Esophagus muscularis mucosa (tissue), 4 donors: ENCODE results near the gene RALGPS2. TPM values are rescaled to one million over a fixed set of nuclear protein-coding genes. Genes with fewer than 3 reads are reported as not detected.
A peak's percentile ranks its signal among the peaks of the same experiment; 100 is the strongest.
"Not testable (repeated sequence)": the region's sequence is repeated elsewhere in the genome, so short reads cannot be mapped to it uniquely, and the experiment has no call there.

ENCODE experiments used
- DNase-seq: peaks from one replicate; pipeline ENCODE4 v3.0.0-alpha.2; 2017; ENCODE audit errors: extremely low spot score
- H3K27ac ChIP-seq, 4 donors: fragments of 200-600 bp; sonication (generic); replicated peaks in 1 of 4; 1 replicate in 3 of 4; 2 replicates in 1 of 4; pipeline ENCODE4 v1.5.1; 2016 to 2019; ENCODE audit warnings: mild to moderate bottlenecking in 1 of 4
- H3K27me3 ChIP-seq, 4 donors: fragments of 200-600 bp; sonication (generic); one replicate each; pipeline versions ENCODE4 v1.5.1 to v1.6.0; 2016 to 2019
- H3K36me3 ChIP-seq, 4 donors: fragments of 200-600 bp; sonication (generic); one replicate each; pipeline ENCODE4 v1.5.1; 2016 to 2019
- H3K4me1 ChIP-seq, 4 donors: fragments of 200-600 bp; sonication (generic); one replicate each; pipeline ENCODE4 v1.5.1; 2016 to 2019
- H3K4me3 ChIP-seq, 4 donors: fragments of 200-600 bp; sonication (generic); 1 replicate in 2 of 4; 2 replicates in 2 of 4; pipeline ENCODE4 v1.5.1; 2016 to 2019; ENCODE audit warnings: mild to moderate bottlenecking in 4 of 4, moderate library complexity in 1 of 4
- H3K9me3 ChIP-seq, 4 donors: fragments of 200-600 bp; sonication (generic); 1 replicate in 3 of 4; 2 replicates in 1 of 4; pipeline ENCODE4 v1.5.1; 2016 to 2019
- EP300 ChIP-seq: sonication (generic); formaldehyde crosslinking; IDR thresholded peaks from one replicate; pipeline ENCODE4 v1.6.1; 2017; ENCODE audit warnings: antibody characterized with exemption
- POLR2A ChIP-seq: fragments of 450-650 bp; IDR thresholded peaks from one replicate; pipeline ENCODE4 v1.6.1; 2017; ENCODE audit warnings: antibody characterized with exemption, moderate library complexity, mild to moderate bottlenecking, low read depth
- POLR2AphosphoS5 ChIP-seq, 2 donors: sonication (generic); formaldehyde crosslinking; IDR thresholded peaks; one replicate each; pipeline ENCODE4 v1.6.1; 2017; ENCODE audit warnings: antibody characterized with exemption in 2 of 2
- WGBS: methylation state at CpG from one replicate; pipeline ENCODE4 v1.1.5; 2018; 5-methylcytosine and 5-hydroxymethylcytosine counted together
- intact Hi-C: fragments of 100-400 bp; cut with DNase I; formaldehyde crosslinking; loops from one replicate; pipeline ENCODE4 v1.15.1; 2023
- total RNA-seq, 4 donors: library from RNA; depleted of rRNA; stranded (reverse); fragments of >200 nt; gene quantifications; one replicate each; pipeline versions ENCODE4 v1.1.0 to v1.2.1, GENCODE V29; 2016
- TF ChIP-seq, protein P1 (sequence below), 3 experiments: fragments of 200-600 bp in 2 of 3; fragments of 450-650 bp in 1 of 3; sonication (generic) in 2 of 3; IDR thresholded peaks; one replicate each; pipeline ENCODE4 v1.5.1; 2017 to 2019; ENCODE audit warnings: antibody characterized with exemption in 3 of 3, mild to moderate bottlenecking in 2 of 3, moderate library complexity in 1 of 3

Gene RALGPS2
- total RNA-seq, 4 donors from 2014 or later, result 9.3 to 22.8 (median 17.3) TPM

DNA sequence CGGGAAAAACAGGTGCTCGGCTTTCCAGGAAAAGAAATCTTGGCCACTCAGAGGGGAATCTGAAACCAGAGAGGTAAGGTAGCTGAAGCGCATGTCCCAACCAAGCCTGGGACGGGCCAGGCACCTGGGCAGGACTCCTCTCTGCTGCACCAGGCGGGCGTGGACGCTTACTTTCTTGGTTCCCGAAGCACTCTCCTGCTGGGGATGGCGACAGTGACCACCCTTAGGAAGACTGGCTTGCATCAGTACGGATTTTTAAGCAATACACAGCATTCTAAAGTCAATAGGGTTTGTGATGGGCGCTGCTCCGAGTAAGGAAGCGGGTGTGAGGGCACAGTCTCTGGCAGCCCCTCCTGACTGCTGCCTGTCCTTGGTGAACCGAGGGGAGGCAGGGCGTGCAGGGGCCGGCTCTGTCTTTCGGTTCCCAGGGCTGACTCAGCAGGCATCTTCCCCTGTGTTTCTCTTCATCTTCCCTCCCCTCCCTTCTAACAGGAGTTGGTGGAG lies 220.8 kb downstream of the RALGPS2 start:
- H3K9me3 ChIP-seq, result no peaks in the 10 kb centered on the region
- peak overlapping the region in 1 of 4 donors; percentile 1 for H3K27ac ChIP-seq
- no peak overlapping the region for H3K4me3 ChIP-seq
- no peaks in the 10 kb centered on the region for H3K36me3 ChIP-seq
- DNase-seq, result peak; percentile 79
- 76% methylated on average over 16 of the region's 17 CpGs for WGBS
- no peaks in the 10 kb centered on the region for H3K27me3 ChIP-seq
- H3K4me1 ChIP-seq, result peaks cover 0 to 58% (median 55%) of the 10 kb centered on the region in 4 donors
- intact Hi-C loops, result no loop called here
- TF ChIP-seq, protein P1, sequence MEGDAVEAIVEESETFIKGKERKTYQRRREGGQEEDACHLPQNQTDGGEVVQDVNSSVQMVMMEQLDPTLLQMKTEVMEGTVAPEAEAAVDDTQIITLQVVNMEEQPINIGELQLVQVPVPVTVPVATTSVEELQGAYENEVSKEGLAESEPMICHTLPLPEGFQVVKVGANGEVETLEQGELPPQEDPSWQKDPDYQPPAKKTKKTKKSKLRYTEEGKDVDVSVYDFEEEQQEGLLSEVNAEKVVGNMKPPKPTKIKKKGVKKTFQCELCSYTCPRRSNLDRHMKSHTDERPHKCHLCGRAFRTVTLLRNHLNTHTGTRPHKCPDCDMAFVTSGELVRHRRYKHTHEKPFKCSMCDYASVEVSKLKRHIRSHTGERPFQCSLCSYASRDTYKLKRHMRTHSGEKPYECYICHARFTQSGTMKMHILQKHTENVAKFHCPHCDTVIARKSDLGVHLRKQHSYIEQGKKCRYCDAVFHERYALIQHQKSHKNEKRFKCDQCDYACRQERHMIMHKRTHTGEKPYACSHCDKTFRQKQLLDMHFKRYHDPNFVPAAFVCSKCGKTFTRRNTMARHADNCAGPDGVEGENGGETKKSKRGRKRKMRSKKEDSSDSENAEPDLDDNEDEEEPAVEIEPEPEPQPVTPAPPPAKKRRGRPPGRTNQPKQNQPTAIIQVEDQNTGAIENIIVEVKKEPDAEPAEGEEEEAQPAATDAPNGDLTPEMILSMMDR (IDR thresholded peaks at IDR 0.05), result no peak
- no peak for TF ChIP-seq EP300
- no peak for TF ChIP-seq POLR2AphosphoS5 (IDR thresholded peaks at IDR 0.05)
- TF ChIP-seq POLR2A, result no peak

DNA sequence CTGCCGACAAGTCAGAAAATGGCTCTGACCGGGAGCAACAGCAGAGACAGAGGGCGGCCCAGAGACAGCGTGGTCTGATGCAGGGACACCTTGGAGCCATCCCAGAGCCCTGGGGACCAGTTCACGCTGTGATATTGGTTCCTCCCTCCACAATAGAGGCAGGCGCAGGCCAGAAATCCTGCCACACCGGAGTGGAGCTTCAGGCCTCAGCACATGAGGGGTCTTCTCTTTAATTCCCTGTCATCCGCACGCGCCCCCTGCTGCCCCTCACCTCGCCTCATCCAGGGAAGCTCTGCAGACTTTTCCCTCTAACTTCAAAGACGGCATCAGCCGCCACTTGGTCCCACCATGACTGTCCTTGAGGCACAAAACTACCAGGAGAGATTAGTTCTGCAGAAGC lies 221.4 kb downstream of the RALGPS2 start:
- H3K4me3 ChIP-seq, result no peak overlapping the region
- no peak for TF ChIP-seq POLR2A
- no peak for TF ChIP-seq EP300
- TF ChIP-seq, protein P1 (IDR thresholded peaks at IDR 0.05), result no peak
- no peak for TF ChIP-seq POLR2AphosphoS5 (IDR thresholded peaks at IDR 0.05)
- H3K9me3 ChIP-seq, result no peaks in the 10 kb centered on the region
- H3K4me1 ChIP-seq, result peaks cover 2 to 61% (median 57%) of the 10 kb centered on the region in 4 donors
- 98% methylated on average over 13 of the region's 13 CpGs for WGBS
- H3K27me3 ChIP-seq, result no peaks in the 10 kb centered on the region
- H3K27ac ChIP-seq, result no peak overlapping the region
- intact Hi-C loops, result no loop called here
- H3K36me3 ChIP-seq, result no peaks in the 10 kb centered on the region
- DNase-seq, result no peak

DNA sequence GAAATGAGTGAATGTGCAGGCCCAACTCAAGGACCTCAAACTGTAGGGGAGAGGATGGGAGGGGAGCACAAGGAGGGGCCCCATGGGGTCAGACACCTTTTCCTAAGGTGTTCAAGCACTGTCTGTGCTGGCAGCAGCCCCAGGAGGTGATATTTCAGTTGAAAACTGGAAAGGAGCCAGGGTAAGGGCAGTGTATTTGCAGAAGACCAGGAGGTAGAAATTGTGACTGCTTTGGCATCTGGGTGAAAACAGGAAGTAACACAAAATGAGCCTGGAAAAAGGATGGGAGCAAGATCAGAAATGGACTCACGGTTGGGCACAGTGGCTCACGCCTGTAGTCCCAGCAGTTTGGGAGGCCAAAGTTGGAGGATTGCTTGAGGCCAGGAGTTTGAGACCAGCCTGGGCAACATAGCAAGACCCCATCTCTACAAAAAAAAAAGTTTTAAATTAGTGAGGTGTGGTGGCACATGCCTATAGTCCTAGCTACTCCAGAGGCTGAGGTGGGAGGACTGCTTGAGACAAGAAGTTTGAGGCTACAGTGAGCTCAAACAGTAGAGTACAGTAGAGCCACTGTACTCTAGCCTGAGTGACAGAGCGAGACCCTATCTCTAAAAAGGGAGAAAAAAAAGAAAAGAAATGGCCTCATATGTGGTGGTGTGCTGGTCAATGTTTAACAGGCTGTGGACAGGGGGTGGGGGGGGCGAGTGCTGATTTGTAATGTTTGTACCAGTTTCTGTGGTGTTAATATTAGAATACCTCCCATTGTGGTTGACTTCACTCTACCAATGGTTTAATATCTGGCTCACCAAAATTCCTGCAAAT lies 222.0 kb downstream of the RALGPS2 start:
- intact Hi-C loops, result no loop called here
- DNase-seq, result no peak
- Histone ChIP-seq H3K4me3 (no peak overlapping the region), H3K9me3 (no peaks in the 10 kb centered on the region), H3K27ac (no peak overlapping the region), H3K4me1 (peaks cover 4 to 64% (median 57%) of the 10 kb centered on the region in 4 donors), H3K27me3 (no peaks in the 10 kb centered on the region), H3K36me3 (no peaks in the 10 kb centered on the region)
- WGBS, result 91% methylated on average over 4 of the region's 4 CpGs
- no peak for TF ChIP-seq EP300
- TF ChIP-seq POLR2A, result no peak
- TF ChIP-seq POLR2AphosphoS5 (IDR thresholded peaks at IDR 0.05), result no peak

DNA sequence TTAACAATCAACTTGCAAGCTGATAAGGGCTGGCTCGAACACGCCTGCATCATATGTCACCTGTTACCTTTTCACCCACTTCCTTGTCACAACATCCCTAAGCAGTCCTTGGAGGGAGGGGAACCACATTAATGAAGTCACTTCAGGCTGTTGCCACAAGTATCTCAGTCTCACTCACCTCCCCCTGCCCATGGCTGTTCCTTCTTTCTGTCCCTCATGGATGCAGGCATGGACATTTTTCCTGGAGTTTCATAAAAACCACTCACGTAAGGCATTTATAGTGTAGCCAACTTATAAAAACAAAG lies 222.6 kb downstream of the RALGPS2 start:
- 95% methylated on average over 3 of the region's 3 CpGs for WGBS
- no peaks in the 10 kb centered on the region for H3K9me3 ChIP-seq
- peaks cover 4 to 64% (median 58%) of the 10 kb centered on the region in 4 donors for H3K4me1 ChIP-seq

DNA sequence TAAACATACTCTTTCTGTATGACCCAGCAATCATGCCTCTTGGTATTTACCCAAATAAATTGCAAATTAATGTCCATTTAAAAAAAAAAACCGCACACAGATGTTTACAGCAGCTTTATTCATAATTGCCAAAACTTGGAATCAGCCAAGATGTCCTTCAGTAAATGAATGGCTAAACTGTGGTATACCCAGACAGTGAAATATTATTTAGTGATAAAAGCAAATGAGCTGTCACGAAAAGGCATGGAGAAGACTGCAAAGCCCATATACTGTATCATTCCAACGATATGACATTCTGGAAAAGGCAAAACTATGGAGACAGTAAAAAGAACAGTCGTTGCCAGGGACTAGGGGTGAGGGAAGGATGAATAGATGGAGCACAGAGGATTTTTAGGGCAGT lies 223.6 kb downstream of the RALGPS2 start:
- no peaks in the 10 kb centered on the region for H3K27me3 ChIP-seq
- 57% methylated on average over 4 of the region's 4 CpGs for WGBS
- no peaks in the 10 kb centered on the region for H3K9me3 ChIP-seq
- no peak for DNase-seq
- intact Hi-C loops, result no loop called here
- no peak overlapping the region for H3K27ac ChIP-seq
- H3K4me3 ChIP-seq, result no peak overlapping the region
- TF ChIP-seq, protein P1 (IDR thresholded peaks at IDR 0.05), result no peak
- TF ChIP-seq POLR2A (no peak), EP300 (no peak), POLR2AphosphoS5 (IDR thresholded peaks at IDR 0.05) (no peak)
- no peaks in the 10 kb centered on the region for H3K36me3 ChIP-seq
- peaks cover 10 to 65% (median 63%) of the 10 kb centered on the region in 4 donors for H3K4me1 ChIP-seq

More for the DNA sequence above, 222.6 kb downstream of the RALGPS2 start:
- Histone ChIP-seq H3K36me3 (no peaks in the 10 kb centered on the region), H3K27ac (no peak overlapping the region), H3K27me3 (no peaks in the 10 kb centered on the region), H3K4me3 (no peak overlapping the region)
- no peak for DNase-seq
- intact Hi-C loops, result no loop called here
- no peak for TF ChIP-seq POLR2A
- no peak for TF ChIP-seq POLR2AphosphoS5 (IDR thresholded peaks at IDR 0.05)
- no peak for TF ChIP-seq EP300
- TF ChIP-seq, protein P1 (IDR thresholded peaks at IDR 0.05), result no peak

DNA sequence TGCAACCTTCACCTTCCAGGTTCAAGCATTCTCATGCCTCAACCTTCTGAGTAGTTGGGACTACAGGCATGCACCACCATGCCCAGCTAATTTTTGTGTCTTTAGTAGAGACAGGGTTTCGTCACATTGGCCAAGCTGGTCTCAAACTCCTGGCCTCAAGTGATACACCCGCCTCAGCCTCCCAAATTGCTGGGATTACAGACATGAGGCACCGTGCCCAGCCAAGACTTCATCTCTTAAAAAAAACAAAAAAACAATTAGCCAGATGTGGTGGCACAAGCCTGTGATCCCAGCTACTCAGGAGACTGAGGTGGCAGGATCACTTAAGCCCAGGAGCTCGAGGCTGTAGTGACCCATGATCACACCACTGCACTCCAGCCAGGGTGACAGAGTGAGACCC lies 224.8 kb downstream of the RALGPS2 start:
- DNase-seq, H3K9me3 ChIP-seq, intact Hi-C loops, H3K27me3 ChIP-seq, H3K27ac ChIP-seq, H3K4me3 ChIP-seq, H3K36me3 ChIP-seq: not testable (repeated sequence)
- WGBS, result 84% methylated on average over 4 of the region's 4 CpGs
- H3K4me1 ChIP-seq, result peaks cover 13 to 76% (median 70%) of the 10 kb centered on the region in 4 donors
